HL-60 (cell line): Measurements from ENCODE around the gene NCF4.

Experiments
- DNase-seq, 2 experiments: peaks; one replicate each; pipeline ENCODE4 v3.0.0-alpha.2; 2010 to 2020; ENCODE audit warnings: low read depth in 1 of 2, low spot score in 1 of 2
- H3K27ac ChIP-seq: fragments of 250-450 bp; sonication (Bioruptor Pico); replicated peaks from 2 replicates; pipeline ENCODE4 v1.5.1; 2020; ENCODE audit warnings: mild to moderate bottlenecking, moderate library complexity
- H3K27me3 ChIP-seq: fragments of 250-450 bp; sonication (Bioruptor Pico); 2 replicates; pipeline ENCODE4 v1.5.1; 2021; ENCODE audit warnings: mild to moderate bottlenecking, moderate library complexity; ENCODE audit not compliant: insufficient read depth, poor library complexity, severe bottlenecking
- H3K4me3 ChIP-seq: replicated peaks from 2 replicates; pipeline ENCODE4 v1.5.1; 2011; ENCODE audit warnings: mild to moderate bottlenecking, control low read depth, low read length; ENCODE audit not compliant: insufficient read depth
- GABPA ChIP-seq: IDR thresholded peaks from 2 replicates; pipeline ENCODE4 v1.6.1; 2012; ENCODE audit warnings: low read depth
- POLR2AphosphoS5 ChIP-seq: IDR thresholded peaks from 2 replicates; pipeline ENCODE4 v1.6.1; 2012; ENCODE audit warnings: low read depth
- SPI1 ChIP-seq: IDR thresholded peaks from 2 replicates; pipeline ENCODE4 v1.6.1; 2012; ENCODE audit warnings: low read depth, mild to moderate bottlenecking, borderline replicate concordance
- TF ChIP-seq, protein P1 (sequence below): IDR thresholded peaks from one replicate; pipeline ENCODE4 v1.5.1; 2011; ENCODE audit warnings: low read length, control low read depth, inconsistent platforms; ENCODE audit not compliant: insufficient read depth
- TF ChIP-seq, protein P2 (sequence below): IDR thresholded peaks from 2 replicates; pipeline ENCODE4 v1.6.1; 2012; ENCODE audit warnings: low read depth; ENCODE audit not compliant: insufficient replicate concordance

NCF4 gene

DNA sequence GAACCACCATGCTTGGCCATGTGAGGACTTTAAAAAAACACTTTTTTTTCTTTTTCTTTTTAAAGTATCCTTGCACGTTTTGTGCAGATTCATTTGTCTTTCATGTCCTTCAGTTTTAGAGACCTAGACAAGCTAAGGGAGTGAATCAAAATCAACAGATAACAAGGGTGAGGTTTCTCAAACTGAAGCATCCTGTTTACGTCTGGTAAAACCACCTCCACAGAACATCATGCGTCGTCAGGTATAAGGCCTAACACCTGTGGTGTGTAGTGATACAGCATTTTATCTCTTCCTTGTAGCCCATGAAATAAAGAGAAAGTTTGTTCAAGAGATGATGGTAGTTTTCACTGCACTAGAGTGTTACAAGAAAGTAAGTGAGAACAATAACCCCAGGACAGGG is 26.4 kb downstream of the NCF4 start:
- no peak overlapping the region for H3K27ac ChIP-seq
- no peak overlapping the region for H3K4me3 ChIP-seq
- no peaks in the 10 kb centered on the region for H3K27me3 ChIP-seq
- no peak for TF ChIP-seq GABPA
- TF ChIP-seq, protein P1, sequence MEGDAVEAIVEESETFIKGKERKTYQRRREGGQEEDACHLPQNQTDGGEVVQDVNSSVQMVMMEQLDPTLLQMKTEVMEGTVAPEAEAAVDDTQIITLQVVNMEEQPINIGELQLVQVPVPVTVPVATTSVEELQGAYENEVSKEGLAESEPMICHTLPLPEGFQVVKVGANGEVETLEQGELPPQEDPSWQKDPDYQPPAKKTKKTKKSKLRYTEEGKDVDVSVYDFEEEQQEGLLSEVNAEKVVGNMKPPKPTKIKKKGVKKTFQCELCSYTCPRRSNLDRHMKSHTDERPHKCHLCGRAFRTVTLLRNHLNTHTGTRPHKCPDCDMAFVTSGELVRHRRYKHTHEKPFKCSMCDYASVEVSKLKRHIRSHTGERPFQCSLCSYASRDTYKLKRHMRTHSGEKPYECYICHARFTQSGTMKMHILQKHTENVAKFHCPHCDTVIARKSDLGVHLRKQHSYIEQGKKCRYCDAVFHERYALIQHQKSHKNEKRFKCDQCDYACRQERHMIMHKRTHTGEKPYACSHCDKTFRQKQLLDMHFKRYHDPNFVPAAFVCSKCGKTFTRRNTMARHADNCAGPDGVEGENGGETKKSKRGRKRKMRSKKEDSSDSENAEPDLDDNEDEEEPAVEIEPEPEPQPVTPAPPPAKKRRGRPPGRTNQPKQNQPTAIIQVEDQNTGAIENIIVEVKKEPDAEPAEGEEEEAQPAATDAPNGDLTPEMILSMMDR: no peak
- TF ChIP-seq POLR2AphosphoS5: no peak
- no peak for TF ChIP-seq SPI1
- TF ChIP-seq, protein P2, sequence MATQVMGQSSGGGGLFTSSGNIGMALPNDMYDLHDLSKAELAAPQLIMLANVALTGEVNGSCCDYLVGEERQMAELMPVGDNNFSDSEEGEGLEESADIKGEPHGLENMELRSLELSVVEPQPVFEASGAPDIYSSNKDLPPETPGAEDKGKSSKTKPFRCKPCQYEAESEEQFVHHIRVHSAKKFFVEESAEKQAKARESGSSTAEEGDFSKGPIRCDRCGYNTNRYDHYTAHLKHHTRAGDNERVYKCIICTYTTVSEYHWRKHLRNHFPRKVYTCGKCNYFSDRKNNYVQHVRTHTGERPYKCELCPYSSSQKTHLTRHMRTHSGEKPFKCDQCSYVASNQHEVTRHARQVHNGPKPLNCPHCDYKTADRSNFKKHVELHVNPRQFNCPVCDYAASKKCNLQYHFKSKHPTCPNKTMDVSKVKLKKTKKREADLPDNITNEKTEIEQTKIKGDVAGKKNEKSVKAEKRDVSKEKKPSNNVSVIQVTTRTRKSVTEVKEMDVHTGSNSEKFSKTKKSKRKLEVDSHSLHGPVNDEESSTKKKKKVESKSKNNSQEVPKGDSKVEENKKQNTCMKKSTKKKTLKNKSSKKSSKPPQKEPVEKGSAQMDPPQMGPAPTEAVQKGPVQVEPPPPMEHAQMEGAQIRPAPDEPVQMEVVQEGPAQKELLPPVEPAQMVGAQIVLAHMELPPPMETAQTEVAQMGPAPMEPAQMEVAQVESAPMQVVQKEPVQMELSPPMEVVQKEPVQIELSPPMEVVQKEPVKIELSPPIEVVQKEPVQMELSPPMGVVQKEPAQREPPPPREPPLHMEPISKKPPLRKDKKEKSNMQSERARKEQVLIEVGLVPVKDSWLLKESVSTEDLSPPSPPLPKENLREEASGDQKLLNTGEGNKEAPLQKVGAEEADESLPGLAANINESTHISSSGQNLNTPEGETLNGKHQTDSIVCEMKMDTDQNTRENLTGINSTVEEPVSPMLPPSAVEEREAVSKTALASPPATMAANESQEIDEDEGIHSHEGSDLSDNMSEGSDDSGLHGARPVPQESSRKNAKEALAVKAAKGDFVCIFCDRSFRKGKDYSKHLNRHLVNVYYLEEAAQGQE: no peak
- no peak for DNase-seq

GRCh38 chr22:36891646-36892045 is 30.8 kb downstream of the NCF4 start:
- H3K27ac ChIP-seq: no peak overlapping the region
- DNase-seq: no peak
- TF ChIP-seq, protein P1: no peak
- TF ChIP-seq GABPA: no peak
- no peak for TF ChIP-seq POLR2AphosphoS5
- no peak for TF ChIP-seq SPI1
- TF ChIP-seq, protein P2: no peak

GRCh38 chr22:36892292-36892691 is 31.5 kb downstream of the NCF4 start:
- Histone ChIP-seq H3K4me3 (no peak overlapping the region), H3K27me3 (no peaks in the 10 kb centered on the region), H3K27ac (no peak overlapping the region)
- TF ChIP-seq, protein P1: no peak
- TF ChIP-seq GABPA: no peak
- TF ChIP-seq, protein P2: no peak
- DNase-seq: no peak

More at GRCh38 chr22:36891646-36892045, 30.8 kb downstream of the NCF4 start:
- Histone ChIP-seq H3K4me3 (no peak overlapping the region), H3K27me3 (no peaks in the 10 kb centered on the region)
